GM12891 (cell line): ENCODE measurements around the gene ACKR3.

ENCODE experiments used
- DNase-seq: peaks from one replicate; pipeline ENCODE4 v3.0.0; 2011; ENCODE audit warnings: low spot score; ENCODE audit not compliant: insufficient read length
- FAIRE-seq: peaks from 2 replicates; lab custom pipeline; 2011; peaks lifted over from hg19 to GRCh38; lab: Jason Lieb, UNC
- PAX5 ChIP-seq: IDR thresholded peaks from 2 replicates; pipeline ENCODE4 v1.6.1; 2011; ENCODE audit warnings: low read length, moderate library complexity, mild to moderate bottlenecking; ENCODE audit not compliant: insufficient read depth, severe bottlenecking
- POLR2A ChIP-seq: IDR thresholded peaks from 2 replicates; pipeline ENCODE4 v1.6.1; 2011; ENCODE audit warnings: low read depth, low read length, control low read depth
- POLR2AphosphoS5 ChIP-seq: IDR thresholded peaks from 2 replicates; pipeline ENCODE4 v1.6.1; 2011; ENCODE audit warnings: low read depth, low read length, control low read depth
- POU2F2 ChIP-seq: IDR thresholded peaks from 2 replicates; pipeline ENCODE4 v1.6.1; 2011; ENCODE audit warnings: low read depth, mild to moderate bottlenecking, control low read depth, low read length, moderate library complexity
- SPI1 ChIP-seq: IDR thresholded peaks from 2 replicates; pipeline ENCODE4 v1.6.1; 2011; ENCODE audit warnings: low read depth, low read length, control low read depth
- TAF1 ChIP-seq: IDR thresholded peaks from 2 replicates; pipeline ENCODE4 v1.6.1; 2011; ENCODE audit warnings: low read depth, low read length, control low read depth

Gene ACKR3

GRCh38 chr2:236554629-236555282, 14.9 kb upstream of the ACKR3 start:
- DNase-seq: no peak
- TF ChIP-seq POLR2A (no peak), SPI1 (peak; percentile 54)
- peak; percentile 91 for FAIRE-seq

GRCh38 chr2:236555481-236555880, 14.1 kb upstream of the ACKR3 start:
- TF ChIP-seq POU2F2: no peak
- no peak for FAIRE-seq
- no peak for DNase-seq

GRCh38 chr2:236557306-236558030, 12.2 kb upstream of the ACKR3 start:
- no peak for FAIRE-seq
- DNase-seq: no peak
- TF ChIP-seq POLR2AphosphoS5: no peak
- no peak for TF ChIP-seq POU2F2
- TF ChIP-seq POLR2A: no peak
- no peak for TF ChIP-seq PAX5
- no peak for TF ChIP-seq SPI1
- no peak for TF ChIP-seq TAF1

GRCh38 chr2:236558036-236558435, 11.6 kb upstream of the ACKR3 start:
- TF ChIP-seq POLR2A: no peak
- no peak for TF ChIP-seq SPI1
- TF ChIP-seq POU2F2: no peak
- TF ChIP-seq TAF1: no peak
- no peak for TF ChIP-seq PAX5
- no peak for TF ChIP-seq POLR2AphosphoS5
- FAIRE-seq: no peak
- no peak for DNase-seq

- DNase-seq: no peak
- FAIRE-seq: peak; percentile 62
- TF ChIP-seq POLR2A: no peak
- no peak for TF ChIP-seq SPI1
Observed at GRCh38 chr2:236558993-236559978, 10.3 kb upstream of the ACKR3 start.

GRCh38 chr2:236561874-236562273, 7.8 kb upstream of the ACKR3 start:
- no peak for TF ChIP-seq SPI1
- no peak for TF ChIP-seq POLR2A
- no peak for TF ChIP-seq PAX5
- no peak for TF ChIP-seq POU2F2
- no peak for TF ChIP-seq POLR2AphosphoS5
- TF ChIP-seq TAF1: no peak
- FAIRE-seq (no peak), DNase-seq (no peak)

GRCh38 chr2:236562434-236562833, 7.2 kb upstream of the ACKR3 start:
- peak; percentile 20 for FAIRE-seq
- DNase-seq: no peak
- TF ChIP-seq POU2F2 (no peak), POLR2A (no peak), SPI1 (no peak), POLR2AphosphoS5 (no peak), PAX5 (no peak), TAF1 (no peak)

GRCh38 chr2:236563953-236564352, 5.7 kb upstream of the ACKR3 start:
- FAIRE-seq: no peak
- TF ChIP-seq PAX5 (no peak), TAF1 (no peak), SPI1 (no peak), POLR2AphosphoS5 (no peak), POU2F2 (no peak), POLR2A (no peak)

GRCh38 chr2:236565212-236565611, 4.4 kb upstream of the ACKR3 start:
- FAIRE-seq: no peak
- TF ChIP-seq POLR2AphosphoS5: no peak
- TF ChIP-seq POLR2A: no peak
- TF ChIP-seq SPI1: no peak
- no peak for TF ChIP-seq PAX5
- TF ChIP-seq POU2F2: no peak
- TF ChIP-seq TAF1: no peak
- DNase-seq: no peak

More at GRCh38 chr2:236563953-236564352, 5.7 kb upstream of the ACKR3 start:
- DNase-seq: no peak

GRCh38 chr2:236565879-236566402, 3.7 kb upstream of the ACKR3 start:
- no peak for DNase-seq
- no peak for FAIRE-seq
- TF ChIP-seq POLR2AphosphoS5: no peak
- TF ChIP-seq POLR2A: no peak
- TF ChIP-seq PAX5: no peak
